Neural progenitor cell (in vitro differentiated cells): ENCODE data around the gene ABCG4. TPM values are rescaled to one million over a fixed set of nuclear protein-coding genes. Genes with fewer than 3 reads are reported as not detected.
"Not testable (repeated sequence)": the region's sequence is repeated elsewhere in the genome, so short reads cannot be mapped to it uniquely, and the experiment has no call there.

Experiments used
- DNase-seq: peaks from one replicate; pipeline ENCODE4 v3.0.0-alpha.2; 2016; ENCODE audit warnings: low spot score
- H2AFZ ChIP-seq: fragments of 200-600 bp; sonication (generic); replicated peaks from 2 replicates; pipeline ENCODE4 v1.6.1; 2016; ENCODE audit warnings: antibody characterized with exemption
- H3F3A ChIP-seq: fragments of 200-600 bp; sonication (generic); 2 replicates; pipeline ENCODE4 v1.6.1; 2016; ENCODE audit warnings: antibody characterized with exemption, low read depth
- H3K27ac ChIP-seq: fragments of 200-600 bp; sonication (generic); 2 replicates; pipeline ENCODE4 v1.5.1; 2016; ENCODE audit warnings: mild to moderate bottlenecking
- H3K27me3 ChIP-seq: fragments of 200-600 bp; sonication (generic); 2 replicates; pipeline ENCODE4 v1.6.1; 2016; ENCODE audit warnings: mild to moderate bottlenecking, moderate library complexity
- H3K36me3 ChIP-seq: fragments of 200-600 bp; sonication (generic); 2 replicates; pipeline ENCODE4 v1.5.1; 2016
- H3K4me1 ChIP-seq: fragments of 200-600 bp; sonication (generic); 2 replicates; pipeline ENCODE4 v1.6.1; 2016; ENCODE audit warnings: mixed run types
- H3K4me2 ChIP-seq: fragments of 200-600 bp; sonication (generic); 2 replicates; pipeline ENCODE4 v1.6.1; 2016
- H3K4me3 ChIP-seq: fragments of 200-600 bp; sonication (generic); 2 replicates; pipeline ENCODE4 v1.5.1; 2016
- H3K79me2 ChIP-seq: fragments of 200-600 bp; sonication (generic); 2 replicates; pipeline ENCODE4 v1.6.1; 2016; ENCODE audit warnings: low read depth
- H3K9ac ChIP-seq: fragments of 200-600 bp; sonication (generic); 2 replicates; pipeline ENCODE4 v1.6.1; 2016
- H3K9me3 ChIP-seq: fragments of 200-600 bp; sonication (generic); 2 replicates; pipeline ENCODE4 v1.5.1; 2016; ENCODE audit warnings: low read depth
- H4K20me1 ChIP-seq: fragments of 200-600 bp; sonication (generic); 2 replicates; pipeline ENCODE4 v1.6.1; 2016; ENCODE audit warnings: low read depth
- H3K27ac Mint-ChIP-seq: 3 replicates; pipeline ENCODE4 v1.8.0; 2021; ENCODE audit warnings: mixed read lengths
- H3K27me3 Mint-ChIP-seq: 2 replicates; pipeline ENCODE4 v1.8.0; 2022; ENCODE audit warnings: low read depth, mild to moderate bottlenecking, inconsistent platforms, moderate library complexity, mixed read lengths; ENCODE audit not compliant: insufficient read depth
- H3K36me3 Mint-ChIP-seq: 3 replicates; pipeline ENCODE4 v1.8.0; 2021; ENCODE audit warnings: mixed read lengths
- H3K4me1 Mint-ChIP-seq: 3 replicates; pipeline ENCODE4 v1.8.0; 2021; ENCODE audit warnings: mixed read lengths
- H3K4me3 Mint-ChIP-seq: 3 replicates; pipeline ENCODE4 v1.8.0; 2021; ENCODE audit warnings: mild to moderate bottlenecking, moderate library complexity, mixed read lengths
- H3K9me3 Mint-ChIP-seq: 3 replicates; pipeline ENCODE4 v1.8.0; 2020; ENCODE audit warnings: mixed read lengths
- EZH2 ChIP-seq: fragments of 200-600 bp; sonication (generic); IDR thresholded peaks from 2 replicates; pipeline ENCODE4 v1.6.1; 2017; ENCODE audit warnings: antibody characterized with exemption, mild to moderate bottlenecking, moderate library complexity
- EZH2phosphoT487 ChIP-seq: fragments of 200-600 bp; sonication (generic); IDR thresholded peaks from 2 replicates; pipeline ENCODE4 v1.6.1; 2017; ENCODE audit warnings: antibody characterized with exemption
- total RNA-seq: library from RNA; depleted of rRNA; stranded (reverse); fragments of >200 nt; gene quantifications from 2 replicates; pipeline ENCODE4 v1.2.3, GENCODE V29; 2015; ENCODE audit warnings: low replicate concordance
- TF ChIP-seq, protein P1 (sequence below): fragments of 200-600 bp; sonication (generic); IDR thresholded peaks from 2 replicates; pipeline ENCODE4 v1.5.1; 2017; ENCODE audit warnings: antibody characterized with exemption, mild to moderate bottlenecking

ABCG4 gene
- total RNA-seq, 1 donor from 2014 or later, result 0.24 TPM

DNA sequence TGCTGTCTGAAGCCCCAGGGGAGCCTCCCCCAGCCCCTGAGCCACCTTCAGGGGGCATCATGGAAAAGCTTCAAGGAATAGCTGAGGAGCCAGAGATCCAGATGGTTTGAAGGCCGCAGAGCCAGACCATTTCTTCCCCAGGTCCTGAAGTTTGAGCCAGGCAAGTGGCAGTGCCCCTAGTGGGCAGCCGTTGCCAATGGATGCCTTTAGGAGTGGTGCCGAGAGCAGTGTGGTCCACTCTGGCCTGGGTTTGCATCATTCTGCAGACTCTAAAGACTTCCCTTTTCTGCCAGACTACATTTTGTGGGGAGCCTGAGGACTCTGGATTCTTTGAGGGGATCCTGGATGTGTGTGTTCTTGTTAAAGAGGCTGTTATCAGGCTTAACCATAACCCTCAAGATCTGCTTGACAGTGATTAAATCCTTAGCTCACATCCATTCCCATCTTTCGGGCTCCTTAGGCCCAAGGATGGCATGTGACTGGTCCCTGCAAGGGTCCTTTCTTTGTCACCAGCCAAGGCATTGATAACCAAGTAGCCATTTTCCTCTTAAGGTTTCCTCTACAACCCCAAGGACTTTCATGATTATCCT is 14.4 kb upstream of the ABCG4 start:
- no peak overlapping the region for H2AFZ ChIP-seq
- Mint-ChIP-seq H3K36me3 (peaks cover 19% of the 10 kb centered on the region), H3K27ac (no peak overlapping the region), H3K4me1 (no peaks in the 10 kb centered on the region), H3K9me3 (no peaks in the 10 kb centered on the region), H3K4me3 (no peak overlapping the region), H3K27me3 (peaks cover 4% of the 10 kb centered on the region)
- no peaks in the 10 kb centered on the region for H3K4me1 ChIP-seq
- no peak overlapping the region for H3K4me3 ChIP-seq
- H3K79me2 ChIP-seq, result no peaks in the 10 kb centered on the region
- no peak overlapping the region for H3K9ac ChIP-seq
- no peaks in the 10 kb centered on the region for H3K9me3 ChIP-seq
- TF ChIP-seq, protein P1, sequence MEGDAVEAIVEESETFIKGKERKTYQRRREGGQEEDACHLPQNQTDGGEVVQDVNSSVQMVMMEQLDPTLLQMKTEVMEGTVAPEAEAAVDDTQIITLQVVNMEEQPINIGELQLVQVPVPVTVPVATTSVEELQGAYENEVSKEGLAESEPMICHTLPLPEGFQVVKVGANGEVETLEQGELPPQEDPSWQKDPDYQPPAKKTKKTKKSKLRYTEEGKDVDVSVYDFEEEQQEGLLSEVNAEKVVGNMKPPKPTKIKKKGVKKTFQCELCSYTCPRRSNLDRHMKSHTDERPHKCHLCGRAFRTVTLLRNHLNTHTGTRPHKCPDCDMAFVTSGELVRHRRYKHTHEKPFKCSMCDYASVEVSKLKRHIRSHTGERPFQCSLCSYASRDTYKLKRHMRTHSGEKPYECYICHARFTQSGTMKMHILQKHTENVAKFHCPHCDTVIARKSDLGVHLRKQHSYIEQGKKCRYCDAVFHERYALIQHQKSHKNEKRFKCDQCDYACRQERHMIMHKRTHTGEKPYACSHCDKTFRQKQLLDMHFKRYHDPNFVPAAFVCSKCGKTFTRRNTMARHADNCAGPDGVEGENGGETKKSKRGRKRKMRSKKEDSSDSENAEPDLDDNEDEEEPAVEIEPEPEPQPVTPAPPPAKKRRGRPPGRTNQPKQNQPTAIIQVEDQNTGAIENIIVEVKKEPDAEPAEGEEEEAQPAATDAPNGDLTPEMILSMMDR, result peak; percentile 49
- TF ChIP-seq EZH2phosphoT487, result no peak
- no peak for TF ChIP-seq EZH2
- no peaks in the 10 kb centered on the region for H3K27me3 ChIP-seq
- peak; percentile 24 for DNase-seq
- H4K20me1 ChIP-seq, result no peaks in the 10 kb centered on the region
- no peak overlapping the region for H3K4me2 ChIP-seq
- no peaks in the 10 kb centered on the region for H3F3A ChIP-seq
- no peaks in the 10 kb centered on the region for H3K36me3 ChIP-seq
- H3K27ac ChIP-seq, result no peak overlapping the region

DNA sequence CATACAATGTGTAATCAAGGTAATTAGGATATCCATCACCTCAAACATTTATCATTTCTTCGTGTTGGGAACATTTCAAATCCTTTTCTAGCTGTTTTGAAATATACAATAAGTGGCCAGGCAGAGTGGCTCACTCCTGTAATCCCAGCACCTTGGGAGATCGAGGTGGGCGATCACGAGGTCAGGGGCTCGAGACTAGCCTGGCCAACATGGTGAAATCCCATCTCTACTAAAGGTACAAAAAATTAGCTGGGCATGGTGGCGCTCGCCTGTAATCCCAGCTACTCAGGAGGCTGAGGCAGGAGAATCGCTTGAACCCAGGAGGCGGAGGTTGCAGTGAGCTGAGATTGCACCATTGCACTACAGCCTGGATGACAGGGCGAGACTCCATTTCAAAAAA is 9.6 kb upstream of the ABCG4 start:
- H3K27ac ChIP-seq, DNase-seq, H3K79me2 ChIP-seq, H3K9ac ChIP-seq, H3K4me1 Mint-ChIP-seq, H3K4me3 Mint-ChIP-seq, H3K4me2 ChIP-seq, H3K36me3 Mint-ChIP-seq, H3K36me3 ChIP-seq, H3K9me3 Mint-ChIP-seq, H3K27me3 ChIP-seq, H3K4me3 ChIP-seq, H4K20me1 ChIP-seq, H3K4me1 ChIP-seq, H3K27ac Mint-ChIP-seq, H3K9me3 ChIP-seq, H2AFZ ChIP-seq, H3F3A ChIP-seq: not testable (repeated sequence)
- peaks cover 11% of the 10 kb centered on the region for H3K27me3 Mint-ChIP-seq

DNA sequence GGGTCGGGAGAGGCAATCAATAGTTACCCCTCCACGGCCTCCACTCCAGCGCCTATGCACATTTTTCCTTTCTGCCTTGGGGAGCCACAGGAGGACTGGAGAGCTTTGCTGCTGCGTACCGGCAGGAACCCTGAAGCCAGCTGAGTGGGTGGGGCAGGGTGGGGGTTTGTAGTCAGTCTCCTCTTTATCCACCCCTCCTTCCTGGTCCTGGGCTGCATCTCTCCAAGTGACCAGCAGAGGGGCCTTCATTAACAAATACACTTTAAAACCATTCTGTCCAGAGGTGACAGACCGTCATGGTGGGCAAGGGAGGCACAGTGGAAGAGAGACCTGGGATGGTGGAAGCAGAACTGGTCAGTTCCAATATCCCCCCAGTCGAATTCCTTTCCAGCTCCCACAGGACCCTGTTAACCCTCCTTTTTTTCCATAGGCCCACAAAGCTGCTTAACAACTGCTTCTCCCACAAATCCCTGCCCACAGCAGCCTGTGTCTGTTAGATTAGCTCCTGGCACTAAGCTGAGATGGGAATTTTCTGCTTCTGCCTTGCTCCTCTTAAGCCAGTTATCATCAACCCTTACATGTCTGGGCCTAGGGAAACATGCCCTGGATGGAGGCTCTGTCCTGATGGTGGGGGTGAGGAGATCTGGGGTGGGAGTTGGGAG is 3.9 kb upstream of the ABCG4 start:
- Histone ChIP-seq H3K27ac (no peak overlapping the region), H3K4me2 (peak overlapping the region; percentile 5), H3K9me3 (no peaks in the 10 kb centered on the region), H3K9ac (no peak overlapping the region), H4K20me1 (no peaks in the 10 kb centered on the region), H3K27me3 (peaks cover 44% of the 10 kb centered on the region), H2AFZ (peak overlapping the region; percentile 78), H3K36me3 (no peaks in the 10 kb centered on the region), H3F3A (peaks cover 25% of the 10 kb centered on the region), H3K79me2 (no peaks in the 10 kb centered on the region), H3K4me1 (peaks cover 15% of the 10 kb centered on the region), H3K4me3 (no peak overlapping the region)
- no peak for TF ChIP-seq EZH2phosphoT487
- TF ChIP-seq, protein P1, result peak; percentile 66
- Mint-ChIP-seq H3K4me3 (peak overlapping the region; percentile 41), H3K27ac (no peak overlapping the region), H3K9me3 (no peaks in the 10 kb centered on the region), H3K36me3 (no peaks in the 10 kb centered on the region), H3K27me3 (peaks cover 31% of the 10 kb centered on the region), H3K4me1 (peaks cover 25% of the 10 kb centered on the region)
- DNase-seq, result peak; percentile 88

DNA sequence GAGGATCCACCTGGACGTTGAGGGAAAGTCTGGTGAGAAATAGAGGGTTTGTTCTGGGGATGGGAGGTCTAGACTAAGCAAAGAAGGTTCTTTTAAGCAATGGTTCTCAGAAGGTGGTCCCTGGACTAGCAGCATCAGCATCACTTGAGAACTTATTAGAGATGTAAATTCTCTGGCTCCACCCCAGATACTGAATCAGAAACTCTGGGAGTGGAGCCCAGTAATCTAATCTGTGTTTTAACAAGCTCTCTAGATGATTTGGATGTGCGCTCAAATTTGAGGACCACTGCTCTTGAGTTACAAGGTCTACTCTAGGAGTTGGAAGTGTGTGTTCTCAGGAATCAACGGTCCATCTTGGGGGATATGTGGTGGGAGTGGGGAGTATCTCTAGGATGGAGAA is 3.3 kb upstream of the ABCG4 start:
- Mint-ChIP-seq H3K4me1 (peaks cover 28% of the 10 kb centered on the region), H3K27me3 (peaks cover 35% of the 10 kb centered on the region), H3K27ac (no peak overlapping the region), H3K36me3 (no peaks in the 10 kb centered on the region), H3K9me3 (no peaks in the 10 kb centered on the region), H3K4me3 (no peak overlapping the region)
- Histone ChIP-seq H3K4me2 (peak overlapping the region; percentile 5), H3K27me3 (peaks cover 50% of the 10 kb centered on the region), H3K27ac (no peak overlapping the region), H2AFZ (no peak overlapping the region), H3F3A (peaks cover 25% of the 10 kb centered on the region), H3K79me2 (no peaks in the 10 kb centered on the region), H4K20me1 (no peaks in the 10 kb centered on the region), H3K4me3 (no peak overlapping the region), H3K9me3 (no peaks in the 10 kb centered on the region), H3K9ac (no peak overlapping the region), H3K36me3 (no peaks in the 10 kb centered on the region), H3K4me1 (peaks cover 19% of the 10 kb centered on the region)
- DNase-seq, result no peak
- TF ChIP-seq EZH2 (no peak), EZH2phosphoT487 (no peak)
- TF ChIP-seq, protein P1, result no peak
